ENCODE results near the gene PGM5. TPM values are rescaled to one million over a fixed set of nuclear protein-coding genes. Genes with fewer than 3 reads are reported as not detected.
"Not testable (repeated sequence)": the region's sequence is repeated elsewhere in the genome, so short reads cannot be mapped to it uniquely, and the experiment has no call there.

Gene PGM5
- total RNA-seq, 4 donors from 2014 or later: 502 to 719 (median 699) TPM

DNA sequence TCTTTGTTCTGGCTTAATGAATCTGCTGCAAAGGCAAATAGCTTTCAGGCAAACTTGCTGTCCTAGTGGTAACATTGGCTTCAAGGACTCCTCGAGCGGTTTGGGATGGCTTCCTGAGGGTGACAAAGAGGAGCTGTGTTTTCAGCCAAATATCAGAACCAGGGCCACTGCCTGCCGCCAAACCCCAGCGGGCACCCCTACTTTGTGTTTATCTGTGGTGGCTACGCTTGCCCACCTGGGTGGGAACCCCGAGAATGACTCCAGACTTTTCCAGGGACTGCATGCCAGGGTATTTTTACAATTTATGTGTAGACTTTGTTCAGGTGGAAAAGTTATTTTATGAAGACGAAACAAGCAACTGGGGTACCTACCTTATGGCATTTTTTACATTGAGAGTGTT, 18.4 kb upstream of the PGM5 start:
- H3K4me3 ChIP-seq, ATAC-seq, H3K4me1 ChIP-seq, H3K27me3 ChIP-seq, H3K36me3 ChIP-seq, H3K27ac ChIP-seq, H3K9me3 ChIP-seq: not testable (repeated sequence)
- WGBS, 2 donors (ENCODE audit: low coverage in 1 of 2): 80% methylated on average over 2 of the region's 7 CpGs; no CpG with 5 or more reads in 1 of the 2 donors

DNA sequence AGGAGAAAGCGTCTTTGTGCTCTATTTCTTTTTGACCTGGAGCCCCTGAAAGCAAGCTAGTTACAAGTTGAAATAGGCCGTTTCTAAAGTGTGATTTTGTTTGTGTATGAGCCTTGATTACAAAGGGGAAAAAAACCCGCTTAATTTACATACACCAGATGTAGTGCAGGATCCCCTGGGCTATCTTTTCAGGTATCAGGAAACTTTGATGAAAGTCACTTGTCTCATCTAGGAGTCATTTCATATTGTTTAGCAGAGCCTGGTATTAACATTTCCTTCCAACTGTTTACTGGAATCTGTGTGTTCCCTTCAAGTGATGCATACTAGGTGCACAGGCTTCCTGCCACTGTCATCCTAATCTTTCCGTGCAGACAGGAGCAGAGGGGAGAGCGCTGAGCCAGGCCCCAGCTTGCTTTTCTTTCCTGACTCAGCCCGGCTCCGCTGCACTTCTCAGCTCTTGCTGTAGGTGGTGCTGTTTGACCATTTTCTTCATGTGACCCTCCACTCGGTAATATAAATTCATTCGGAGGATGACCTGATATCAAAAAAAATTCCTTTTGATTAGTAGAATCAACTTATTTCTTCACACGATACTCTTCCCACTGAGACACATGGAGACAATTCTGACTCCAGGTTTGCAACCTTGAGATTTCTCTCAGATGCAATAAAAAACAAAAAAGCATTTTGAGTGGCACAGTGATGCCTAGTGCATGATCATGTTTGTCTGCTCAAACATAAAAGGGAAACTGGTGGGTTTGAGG, 14.0 kb upstream of the PGM5 start:
- not testable (repeated sequence) for H3K4me3 ChIP-seq, H3K36me3 ChIP-seq, H3K9me3 ChIP-seq, H3K27ac ChIP-seq, H3K27me3 ChIP-seq, H3K4me1 ChIP-seq
- peak; percentile 76 for ATAC-seq
- WGBS, 2 donors (ENCODE audit: low coverage in 1 of 2): 0% methylated on average over 3 of the region's 10 CpGs; no CpG with 5 or more reads in 1 of the 2 donors
- peak in 1 of 4 experiments; percentile 36 for TF ChIP-seq CTCF (IDR thresholded peaks at IDR 0.05)

GRCh38 chr9:68343242-68343641, 13.2 kb upstream of the PGM5 start:
- H3K27me3 ChIP-seq, H3K27ac ChIP-seq, H3K9me3 ChIP-seq, H3K36me3 ChIP-seq, ATAC-seq, H3K4me1 ChIP-seq, H3K4me3 ChIP-seq: not testable (repeated sequence)
- 43 to 71% methylated on average over 1 to 3 of the region's 4 CpGs for WGBS, 2 donors (ENCODE audit: low coverage in 1 of 2)

- peak; percentile 52 for ATAC-seq
- WGBS, 2 donors (ENCODE audit: low coverage in 1 of 2): 100% methylated on average over 1 of the region's 4 CpGs; no CpG with 5 or more reads in 1 of the 2 donors
Measured at GRCh38 chr9:68343992-68344391, 12.4 kb upstream of the PGM5 start.

GRCh38 chr9:68351689-68352088, 4.7 kb upstream of the PGM5 start:
- not testable (repeated sequence) for H3K9me3 ChIP-seq, H3K36me3 ChIP-seq, H3K27me3 ChIP-seq, H3K4me3 ChIP-seq, H3K4me1 ChIP-seq, ATAC-seq
- TF ChIP-seq POLR2AphosphoS5 (IDR thresholded peaks at IDR 0.05): peak; percentile 39
- peak overlapping the region in 1 of 4 donors; percentile 26 for H3K27ac ChIP-seq
- WGBS, 2 donors (ENCODE audit: low coverage in 1 of 2): 55 to 57% methylated on average over 4 of the region's 4 CpGs

More at GRCh38 chr9:68343992-68344391, 12.4 kb upstream of the PGM5 start:
- H3K4me3 ChIP-seq, H3K36me3 ChIP-seq, H3K27me3 ChIP-seq, H3K9me3 ChIP-seq, H3K4me1 ChIP-seq, H3K27ac ChIP-seq: not testable (repeated sequence)

- Histone ChIP-seq H3K4me3 (peak overlapping the region; percentile 77 to 92), H3K27ac (peak overlapping the region; percentile 91 to 97 (median 92))
- not testable (repeated sequence) for H3K27me3 ChIP-seq, H3K36me3 ChIP-seq, H3K9me3 ChIP-seq, H3K4me1 ChIP-seq
- 0% methylated on average over 1 to 2 of the region's 5 CpGs for WGBS, 2 donors (ENCODE audit: low coverage in 1 of 2)
- ATAC-seq: peak; percentile 20
Measured at GRCh38 chr9:68355993-68356379, 425 bp upstream of the PGM5 start.

DNA sequence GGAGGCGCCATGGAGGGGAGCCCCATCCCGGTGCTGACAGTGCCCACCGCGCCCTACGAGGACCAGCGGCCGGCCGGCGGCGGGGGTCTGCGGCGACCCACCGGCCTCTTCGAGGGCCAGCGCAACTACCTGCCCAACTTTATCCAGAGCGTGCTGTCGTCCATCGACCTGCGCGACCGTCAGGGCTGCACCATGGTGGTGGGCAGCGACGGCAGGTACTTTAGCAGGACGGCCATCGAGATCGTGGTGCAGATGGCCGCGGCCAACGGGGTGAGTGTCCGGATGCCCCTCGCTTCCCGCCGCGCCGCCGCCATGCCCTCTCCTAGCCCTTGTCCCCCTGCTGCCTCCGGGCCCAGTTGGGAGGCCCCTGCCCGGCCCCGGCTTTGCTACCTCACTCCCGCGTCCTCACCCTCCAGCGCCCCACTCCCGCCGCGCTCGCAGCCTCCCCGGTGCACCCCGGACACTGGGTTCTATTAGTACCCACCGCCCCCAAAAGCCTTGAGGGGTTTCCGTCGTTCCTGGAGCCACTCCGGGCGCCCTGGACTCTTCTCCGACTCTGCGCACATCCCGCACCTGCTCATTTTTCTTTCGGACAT, 806 bp downstream of the PGM5 start:
- not testable (repeated sequence) for H3K27me3 ChIP-seq, H3K36me3 ChIP-seq, H3K9me3 ChIP-seq
- Histone ChIP-seq H3K4me1 (peaks cover 0 to 15% (median 0%) of the 10 kb centered on the region in 3 donors), H3K4me3 (peak overlapping the region; percentile 77 to 92), H3K27ac (peak overlapping the region; percentile 91 to 97 (median 92))
- peak; percentile 24 for ATAC-seq
- WGBS, 2 donors (ENCODE audit: low coverage in 1 of 2): no CpG with 5 or more reads among the region's 57 CpGs

DNA sequence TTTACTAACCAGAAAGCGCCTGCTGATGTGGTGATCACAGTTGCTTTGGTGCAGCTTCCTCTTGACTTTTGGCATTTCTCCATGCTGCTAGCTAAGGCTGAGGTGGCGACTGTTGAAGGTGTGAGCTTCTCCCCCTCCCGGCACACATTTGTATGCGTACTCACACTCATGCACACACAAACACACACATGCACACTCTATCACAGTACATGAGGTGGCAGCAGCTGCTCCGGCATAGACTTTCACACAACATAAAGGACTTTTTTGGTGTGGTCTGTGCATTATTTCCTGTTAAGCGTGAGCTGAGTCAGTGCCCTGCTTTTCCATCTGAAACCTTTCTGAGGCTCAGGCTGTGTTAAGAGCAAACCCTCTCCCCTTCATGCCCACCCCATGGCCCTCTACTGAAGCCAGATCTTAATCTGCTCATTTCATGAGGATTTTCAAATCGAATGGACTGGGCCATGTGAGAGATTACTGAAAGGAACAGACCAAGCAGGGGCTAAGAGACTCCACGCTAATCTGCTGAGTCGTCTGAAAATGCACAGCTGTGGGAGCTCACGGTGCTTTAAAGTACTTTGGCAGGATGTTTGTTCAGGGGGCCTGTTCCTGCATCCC, 10.6 kb downstream of the PGM5 start:
- 4 to 11% methylated on average over 4 of the region's 10 CpGs for WGBS, 2 donors (ENCODE audit: low coverage in 1 of 2)
- not testable (repeated sequence) for H3K4me1 ChIP-seq, H3K27me3 ChIP-seq, H3K9me3 ChIP-seq, H3K36me3 ChIP-seq, H3K4me3 ChIP-seq
- H3K27ac ChIP-seq: peak overlapping the region; percentile 65 to 78 (median 75)
- ATAC-seq: peak; percentile 48

- H3K4me1 ChIP-seq: peaks cover 0 to 15% (median 0%) of the 10 kb centered on the region in 3 donors
- peak overlapping the region in 2 of 4 donors; percentile 17 to 32 for H3K27ac ChIP-seq
- peaks cover 2 to 37% of the 10 kb centered on the region in 2 donors for H3K36me3 ChIP-seq
- H3K9me3 ChIP-seq, H3K4me3 ChIP-seq, ATAC-seq, H3K27me3 ChIP-seq: not testable (repeated sequence)
- WGBS, 2 donors (ENCODE audit: low coverage in 1 of 2): 85% methylated on average over 4 of the region's 4 CpGs; no CpG with 5 or more reads in 1 of the 2 donors
Measured at GRCh38 chr9:68375789-68376188, 19.4 kb downstream of the PGM5 start.

DNA sequence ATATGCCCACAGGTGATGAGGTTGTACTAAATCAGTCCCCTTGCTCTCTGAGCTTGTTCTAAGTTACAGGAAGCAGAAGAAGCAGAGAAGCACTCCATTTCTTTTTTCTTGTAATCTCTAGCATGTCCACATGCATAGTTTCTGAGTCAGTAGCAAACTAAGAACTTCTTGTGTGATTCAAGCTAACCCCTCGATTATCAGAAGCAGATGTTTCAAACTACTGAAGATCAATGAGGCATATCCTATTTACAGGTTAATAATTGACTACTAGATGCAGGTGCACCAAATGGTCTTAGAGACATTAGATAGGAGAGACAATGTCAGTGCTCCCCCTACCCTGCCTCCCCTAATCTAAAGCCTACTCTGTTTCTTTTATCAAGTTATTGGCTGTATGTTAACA, 21.3 kb downstream of the PGM5 start:
- not testable (repeated sequence) for ATAC-seq, H3K27me3 ChIP-seq, H3K4me3 ChIP-seq, H3K9me3 ChIP-seq
- peaks cover 0 to 22% (median 0%) of the 10 kb centered on the region in 3 donors for H3K4me1 ChIP-seq
- 33 to 83% methylated on average over 1 of the region's 1 CpG for WGBS, 2 donors (ENCODE audit: low coverage in 1 of 2)
- peaks cover 0 to 38% of the 10 kb centered on the region in 2 donors for H3K36me3 ChIP-seq
- H3K27ac ChIP-seq: peak overlapping the region in 1 of 4 donors; percentile 26

GRCh38 chr9:68383894-68384293, 27.5 kb downstream of the PGM5 start:
- H3K27ac ChIP-seq, H3K4me3 ChIP-seq, H3K27me3 ChIP-seq, ATAC-seq, H3K9me3 ChIP-seq: not testable (repeated sequence)
- Histone ChIP-seq H3K4me1 (peaks cover 0 to 18% (median 0%) of the 10 kb centered on the region in 3 donors), H3K36me3 (peaks cover 0 to 53% of the 10 kb centered on the region in 2 donors)
- 33 to 83% methylated on average over 1 of the region's 1 CpG for WGBS, 2 donors (ENCODE audit: low coverage in 1 of 2)

DNA sequence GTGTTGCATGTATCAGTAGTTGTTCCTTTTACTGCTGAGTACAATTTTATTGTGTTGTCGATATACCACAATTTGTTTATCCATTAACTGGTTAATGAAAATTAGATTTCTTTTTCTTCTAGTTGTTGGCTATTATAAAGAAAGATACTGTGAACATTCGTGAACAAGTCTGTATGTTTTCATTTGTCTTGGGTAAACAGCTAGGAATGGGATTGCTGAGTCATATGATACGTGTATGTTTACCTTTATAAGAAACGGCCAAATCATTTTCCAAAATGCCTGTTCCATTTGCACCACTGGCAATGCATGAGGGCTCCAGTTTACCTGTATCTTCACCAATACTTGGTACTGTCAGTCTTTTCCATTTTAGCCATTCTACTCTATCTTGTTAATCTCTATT, 33.1 kb downstream of the PGM5 start:
- H3K27ac ChIP-seq, ATAC-seq, H3K27me3 ChIP-seq, H3K4me3 ChIP-seq, H3K4me1 ChIP-seq, H3K9me3 ChIP-seq: not testable (repeated sequence)
- WGBS, 2 donors (ENCODE audit: low coverage in 1 of 2): 59 to 62% methylated on average over 4 of the region's 4 CpGs
- H3K36me3 ChIP-seq: peaks cover 0 to 67% of the 10 kb centered on the region in 2 donors

All from gastroesophageal sphincter (tissue), 4 donors.